ENCODE measurements around the gene KIFC1.

KIFC1 gene

DNA sequence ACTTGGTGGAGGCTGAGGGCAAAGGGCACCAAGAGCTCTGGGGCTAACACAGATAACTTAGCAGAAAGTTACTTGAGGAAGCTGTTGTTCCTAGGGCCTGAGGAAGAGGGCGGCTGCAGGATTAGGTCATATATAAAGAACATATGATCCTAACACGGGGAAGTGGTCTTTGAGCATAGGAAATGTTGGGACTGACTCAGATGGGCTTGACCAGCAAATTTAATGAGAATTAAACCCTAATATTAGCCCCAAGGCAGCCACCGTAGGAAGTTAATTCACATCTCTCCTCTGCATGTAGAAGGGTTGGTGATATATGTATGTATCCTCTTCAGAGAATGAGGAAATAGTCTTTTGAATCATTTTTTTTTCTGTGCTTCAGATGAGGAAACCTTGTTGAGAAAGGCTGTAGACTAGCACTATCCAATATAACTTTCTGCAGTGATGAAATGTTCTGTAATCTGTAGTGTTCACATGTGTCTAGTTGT, 53.5 kb downstream of the KIFC1 start:
- peak; percentile 72 for DNase-seq

DNA sequence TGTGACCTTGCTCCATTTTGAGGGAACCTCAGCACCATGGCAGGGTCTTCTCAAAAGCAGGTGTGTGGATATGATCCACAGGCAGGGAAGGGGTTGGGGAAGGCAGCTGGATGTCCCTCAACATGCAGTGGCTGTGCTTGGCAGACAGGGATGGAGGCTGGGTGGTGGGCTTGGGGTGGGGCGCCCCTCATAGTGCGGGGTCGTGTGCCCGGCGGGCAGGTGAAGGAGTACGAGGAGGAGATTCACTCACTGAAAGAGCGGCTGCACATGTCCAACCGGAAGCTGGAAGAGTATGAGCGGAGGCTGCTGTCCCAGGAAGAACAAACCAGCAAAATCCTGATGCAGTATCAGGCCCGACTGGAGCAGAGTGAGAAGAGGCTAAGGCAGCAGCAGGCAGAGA, 54.7 kb downstream of the KIFC1 start:
- DNase-seq = no peak

DNA sequence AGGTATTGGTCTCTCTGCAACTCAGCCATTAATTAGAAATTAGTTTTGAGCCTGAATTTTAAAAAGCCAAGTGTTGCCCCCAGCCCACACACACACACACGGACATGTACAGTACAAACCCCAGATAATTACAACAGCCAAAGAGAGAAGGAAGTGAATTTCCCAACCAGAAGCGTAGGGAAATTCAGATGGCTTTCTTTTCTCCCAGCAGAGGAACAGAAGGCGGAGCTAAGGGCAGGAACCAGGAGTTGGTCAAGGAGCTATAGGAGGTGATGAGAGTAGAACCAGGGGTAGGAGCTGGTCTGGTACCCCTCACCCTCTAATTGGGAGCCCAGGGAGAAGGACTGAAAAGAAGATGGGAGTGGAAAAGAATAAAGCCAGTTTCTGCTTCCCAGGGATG, 58.8 kb downstream of the KIFC1 start:
- DNase-seq = no peak

DNA sequence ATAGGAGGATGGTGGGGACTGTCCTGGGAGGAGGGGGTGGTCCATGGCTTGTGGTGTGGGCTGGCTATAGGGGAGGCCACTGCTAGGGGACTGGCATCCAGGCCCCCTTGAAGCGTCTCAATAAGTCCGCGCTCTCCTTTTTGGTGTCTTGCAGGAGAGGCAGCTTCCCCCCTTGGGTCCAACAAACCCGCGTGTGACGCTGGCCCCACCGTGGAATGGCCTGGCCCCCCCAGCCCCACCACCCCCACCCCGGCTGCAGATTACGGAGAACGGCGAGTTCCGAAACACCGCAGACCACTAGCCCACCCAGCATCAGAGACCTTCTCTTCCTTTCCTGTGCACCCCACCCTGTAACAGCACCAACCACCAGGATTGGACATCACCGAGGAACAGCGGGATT, 60.0 kb downstream of the KIFC1 start:
- DNase-seq = no peak

DNA sequence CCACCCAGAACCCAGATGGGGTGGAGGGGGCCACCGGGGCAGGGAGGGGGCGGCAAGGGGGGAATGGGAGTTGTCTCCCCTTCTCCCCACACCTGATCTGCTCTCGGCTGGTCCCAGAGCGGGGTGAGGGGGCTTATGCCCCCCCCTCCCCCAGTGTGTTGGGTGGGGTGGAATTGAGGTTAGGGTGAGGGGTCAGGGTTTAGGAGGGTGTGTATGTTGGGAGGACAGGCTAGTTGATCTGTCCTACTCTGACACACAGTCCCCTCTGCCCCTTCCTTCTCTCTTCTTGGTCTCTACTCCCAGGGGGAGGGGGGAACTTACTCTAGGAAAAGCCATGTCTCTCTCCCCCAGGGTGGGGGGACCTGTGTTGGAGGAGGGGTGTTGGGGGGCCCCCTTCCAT, 60.9 kb downstream of the KIFC1 start:
- DNase-seq = no peak

DNA sequence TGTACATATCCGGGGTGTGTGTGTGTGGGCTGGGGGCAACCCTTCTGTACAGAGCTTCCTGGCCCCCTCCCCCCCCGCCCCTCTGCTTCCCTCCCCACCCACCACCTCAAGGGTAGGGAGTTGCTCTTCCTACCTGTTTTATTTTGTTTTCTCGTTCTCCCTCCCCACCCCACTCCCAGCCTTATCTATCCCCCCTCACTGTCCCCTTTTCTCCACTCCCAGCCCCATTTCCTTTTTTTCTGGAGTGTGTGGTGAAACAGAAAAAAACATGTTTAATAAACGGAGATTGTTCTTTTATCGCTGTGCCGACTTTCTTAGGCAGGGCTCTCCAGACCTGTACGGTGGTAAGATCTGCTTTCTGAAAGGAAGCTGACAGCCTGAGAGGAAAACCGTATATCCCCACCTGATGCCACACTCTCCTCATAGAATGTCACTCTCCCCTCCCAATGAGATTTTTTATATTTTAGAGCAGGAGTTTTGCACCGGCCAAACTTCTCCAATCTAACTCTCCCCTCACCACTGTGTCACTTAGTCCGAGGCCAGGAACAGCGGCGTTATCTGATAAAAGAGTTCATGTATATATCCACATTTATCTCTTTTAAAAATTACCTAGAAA, 61.9 kb downstream of the KIFC1 start:
- no peak for DNase-seq

DNA sequence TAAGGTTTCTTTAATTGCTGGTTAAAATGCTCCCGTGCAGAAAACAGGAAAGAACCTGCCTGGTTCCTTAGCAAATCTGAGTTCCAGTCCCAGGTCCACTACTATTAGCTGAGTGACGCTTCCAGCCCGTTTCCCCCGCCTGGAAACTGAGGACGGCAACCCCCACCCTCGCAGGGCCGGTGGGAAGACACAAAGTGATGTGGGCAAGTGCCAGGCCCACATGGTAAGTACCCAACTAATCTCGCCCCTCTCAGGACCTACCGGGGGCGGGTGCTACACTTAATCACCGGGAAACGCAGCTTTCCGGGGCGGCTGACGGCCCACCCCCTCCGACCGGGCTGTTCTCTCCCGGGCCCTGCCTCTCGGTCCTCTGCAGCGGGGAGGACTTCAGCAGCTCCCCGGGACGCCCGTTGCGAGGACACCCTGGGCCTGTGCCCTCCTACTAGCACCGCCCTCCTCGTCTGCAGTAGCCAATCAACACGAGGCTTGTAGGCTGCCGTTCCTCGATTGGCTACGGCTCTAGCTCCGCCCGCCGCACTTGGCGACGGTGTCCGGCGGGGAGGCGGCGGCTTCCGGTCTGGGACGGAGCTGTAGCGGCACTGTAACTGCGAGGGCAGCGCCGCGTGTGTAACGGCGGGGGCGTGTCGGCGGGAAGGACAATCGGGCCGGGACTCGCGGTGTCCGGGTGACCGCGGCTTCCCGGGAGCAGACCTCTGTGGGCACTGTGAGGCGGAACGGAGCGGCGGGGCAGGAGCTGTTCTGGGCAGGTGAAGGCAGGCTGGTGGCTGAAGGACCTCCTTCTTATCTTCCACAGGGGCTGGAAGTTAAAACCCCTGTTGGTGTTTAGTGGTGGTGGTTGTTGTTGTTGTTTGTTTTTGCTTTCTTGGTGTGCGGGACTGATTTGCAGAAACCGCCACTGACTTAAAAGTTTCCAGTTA, 62.7 kb downstream of the KIFC1 start, which contains the start of gene ZBTB9:
Gene ZBTB9, plus strand, starts transcription at position 568 of the 938 bp plus-strand sequence. CDS start 525 bp downstream, outside the sequence.
- peak; percentile 66 for DNase-seq

DNA sequence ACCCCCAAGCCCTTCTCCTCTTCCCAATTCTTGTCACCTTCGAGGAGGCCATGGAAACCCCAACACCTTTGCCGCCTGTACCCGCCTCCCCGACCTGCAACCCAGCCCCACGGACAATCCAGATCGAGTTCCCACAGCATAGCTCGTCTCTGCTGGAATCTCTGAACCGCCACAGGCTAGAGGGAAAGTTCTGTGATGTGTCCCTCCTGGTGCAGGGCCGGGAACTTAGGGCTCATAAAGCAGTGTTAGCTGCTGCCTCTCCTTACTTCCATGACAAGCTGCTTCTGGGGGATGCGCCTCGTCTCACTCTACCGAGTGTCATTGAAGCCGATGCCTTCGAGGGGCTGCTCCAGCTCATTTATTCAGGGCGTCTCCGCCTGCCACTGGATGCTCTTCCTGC, 63.4 kb downstream of the KIFC1 start:
- no peak for DNase-seq

DNA sequence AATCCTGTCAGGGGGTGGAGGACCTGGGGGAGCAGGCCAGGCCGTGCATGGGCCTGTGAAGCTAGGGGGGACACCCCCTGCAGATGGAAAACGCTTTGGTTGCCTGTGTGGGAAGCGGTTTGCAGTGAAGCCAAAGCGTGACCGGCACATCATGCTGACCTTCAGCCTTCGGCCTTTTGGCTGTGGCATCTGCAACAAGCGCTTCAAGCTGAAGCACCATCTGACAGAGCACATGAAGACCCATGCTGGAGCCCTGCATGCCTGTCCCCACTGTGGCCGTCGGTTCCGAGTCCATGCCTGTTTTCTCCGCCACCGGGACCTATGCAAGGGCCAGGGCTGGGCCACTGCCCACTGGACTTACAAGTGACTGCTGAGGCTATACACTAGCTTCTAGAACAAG, 64.5 kb downstream of the KIFC1 start:
- DNase-seq = no peak

DNA sequence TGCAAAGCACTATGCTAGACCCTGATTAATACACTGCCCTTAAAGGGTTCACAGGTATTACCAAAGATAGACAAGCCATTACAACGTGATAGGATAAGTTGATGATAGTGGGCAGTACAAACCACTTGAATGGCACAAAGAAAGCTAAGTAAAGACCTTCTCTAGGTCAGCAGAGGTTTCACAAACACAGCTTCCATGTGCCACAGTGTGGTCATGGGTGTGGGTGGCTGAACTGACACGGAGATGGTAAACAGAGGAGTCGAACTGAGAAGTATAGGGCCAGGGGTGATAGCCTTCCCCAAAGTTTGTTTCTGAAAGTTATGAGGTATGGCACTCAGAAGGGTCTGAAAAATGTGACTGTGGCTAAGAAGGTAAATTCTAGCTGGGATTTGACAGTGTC, 67.1 kb downstream of the KIFC1 start:
- DNase-seq = no peak

DNA sequence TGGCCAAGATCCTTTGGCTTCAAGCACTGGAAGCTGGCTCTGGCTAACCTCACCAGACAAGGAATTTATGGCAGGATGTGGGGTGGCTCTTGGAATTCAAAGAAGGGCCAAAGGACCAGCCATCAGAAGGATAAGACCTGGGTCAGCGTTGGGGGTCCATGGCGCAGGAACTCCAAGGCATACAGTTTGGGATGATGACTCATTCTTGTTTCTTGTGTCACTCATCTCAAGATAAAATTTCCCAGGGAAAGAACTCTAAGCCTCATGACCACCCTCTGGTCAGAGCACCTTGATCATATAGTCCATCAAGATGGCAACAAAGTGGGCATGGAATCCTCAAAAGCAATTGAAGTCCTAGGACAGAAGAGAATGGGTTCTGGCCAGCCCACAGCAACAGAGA, 67.6 kb downstream of the KIFC1 start:
- no peak for DNase-seq
